ENCODE results near the gene KLHL13. TPM values are rescaled to one million over a fixed set of nuclear protein-coding genes. Genes with fewer than 3 reads are reported as not detected.
"Not testable (repeated sequence)": the region's sequence is repeated elsewhere in the genome, so short reads cannot be mapped to it uniquely, and the experiment has no call there.

The KLHL13 gene
- total RNA-seq, 4 donors from 2014 or later = 1.3 to 8.2 (median 5.2) TPM

DNA sequence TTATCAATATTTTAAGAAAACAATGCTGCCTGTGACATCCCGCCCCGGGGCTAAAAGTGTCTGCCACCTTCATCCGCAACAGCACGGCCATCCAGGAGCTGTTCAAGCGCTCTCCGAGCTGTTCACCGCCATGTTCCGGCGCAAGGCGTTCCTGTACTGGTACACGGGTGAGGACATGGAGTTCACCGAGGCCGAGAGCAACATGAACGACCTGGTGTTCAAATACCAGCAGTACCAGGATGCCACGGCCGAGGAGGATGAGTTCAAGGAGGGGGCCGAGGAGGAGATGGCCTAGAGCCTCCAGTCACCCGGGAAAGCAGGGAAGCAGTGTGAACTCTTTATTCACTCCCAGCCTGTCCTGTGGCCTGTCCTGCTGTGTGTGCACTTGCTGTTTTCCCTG is 12.1 kb upstream of the KLHL13 start:
- no peak overlapping the region for H3K27ac ChIP-seq
- H3K27me3 ChIP-seq = no peaks in the 10 kb centered on the region
- TF ChIP-seq POLR2A (IDR thresholded peaks at IDR 0.05) (no peak), CTCF (IDR thresholded peaks at IDR 0.05) (no peak)
- WGBS, 2 donors = 77 to 94% methylated on average over 4 to 11 of the region's 18 CpGs
- H3K9me3 ChIP-seq = no peaks in the 10 kb centered on the region
- intact Hi-C loops (cut with DNase I) = no loop called here
- no peaks in the 10 kb centered on the region for H3K36me3 ChIP-seq
- no peaks in the 10 kb centered on the region for H3K4me1 ChIP-seq
- no peak for DNase-seq
- H3K4me3 ChIP-seq = no peak overlapping the region

DNA sequence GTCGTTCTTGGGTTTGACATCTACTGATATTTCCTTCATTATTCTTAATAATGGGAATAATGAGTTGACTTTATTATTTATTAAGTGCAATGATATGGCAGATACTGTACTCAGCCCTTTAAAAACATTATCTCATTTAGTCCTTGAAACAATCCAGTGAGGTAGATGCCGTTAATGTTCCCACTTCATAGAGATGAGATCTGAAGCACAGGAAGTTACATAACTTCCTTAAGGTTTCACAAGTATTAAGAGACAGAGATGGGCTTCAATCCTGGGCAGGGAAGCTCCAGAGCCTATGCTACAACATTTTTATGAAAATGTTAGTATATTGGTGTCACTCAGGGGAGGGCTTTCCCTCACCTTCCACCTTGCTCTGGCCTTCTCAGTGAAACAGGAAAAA is 9.7 kb upstream of the KLHL13 start:
- Histone ChIP-seq H3K4me3 (no peak overlapping the region), H3K27me3 (no peaks in the 10 kb centered on the region)
- intact Hi-C loops (cut with DNase I) = no loop called here

GRCh38 chrX:118124243-118124642 is 7.6 kb upstream of the KLHL13 start:
- H3K4me1 ChIP-seq; H3K4me3 ChIP-seq; H3K36me3 ChIP-seq; H3K27me3 ChIP-seq; H3K9me3 ChIP-seq; DNase-seq; intact Hi-C loops (cut with DNase I); H3K27ac ChIP-seq: not testable (repeated sequence)
- WGBS, 2 donors = 79 to 83% methylated on average over 3 to 4 of the region's 4 CpGs

More for the DNA sequence above, 9.7 kb upstream of the KLHL13 start:
- Histone ChIP-seq H3K4me1 (no peaks in the 10 kb centered on the region), H3K27ac (no peak overlapping the region), H3K36me3 (no peaks in the 10 kb centered on the region), H3K9me3 (no peaks in the 10 kb centered on the region)
- WGBS, 2 donors = 61 to 74% methylated on average over 2 of the region's 2 CpGs
- TF ChIP-seq POLR2A (IDR thresholded peaks at IDR 0.05) (no peak), CTCF (IDR thresholded peaks at IDR 0.05) (no peak)
- DNase-seq = no peak

DNA sequence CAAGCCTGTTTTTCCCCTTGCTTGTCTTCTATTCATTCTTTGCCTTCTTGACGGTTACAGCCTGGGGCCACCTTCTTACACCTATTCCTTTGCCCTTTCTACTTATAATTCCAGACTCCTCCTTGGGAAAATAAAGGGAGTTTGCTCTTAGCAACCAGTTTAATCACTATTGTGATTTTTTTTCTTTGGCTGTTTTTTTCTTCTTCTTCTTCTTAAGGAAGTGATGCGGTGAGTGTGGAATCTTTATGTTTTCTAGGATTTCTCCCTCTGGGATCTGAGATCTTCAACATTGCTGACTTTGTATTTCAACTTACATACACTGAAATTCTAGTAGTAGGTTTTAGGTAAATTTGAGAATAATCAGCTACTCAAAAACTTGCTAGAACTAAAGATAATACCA is 1.1 kb upstream of the KLHL13 start:
- Histone ChIP-seq H3K27ac (peak overlapping the region in 3 of 4 donors; percentile 74 to 83 (median 80)), H3K4me1 (peaks cover 0 to 20% (median 0%) of the 10 kb centered on the region in 3 donors), H3K9me3 (no peaks in the 10 kb centered on the region), H3K36me3 (no peaks in the 10 kb centered on the region), H3K27me3 (no peaks in the 10 kb centered on the region), H3K4me3 (no peak overlapping the region)
- DNase-seq = no peak
- TF ChIP-seq POLR2A (IDR thresholded peaks at IDR 0.05) = no peak
- TF ChIP-seq CTCF (IDR thresholded peaks at IDR 0.05) = no peak
- WGBS, 2 donors = 44 to 59% methylated on average over 2 of the region's 2 CpGs
- intact Hi-C loops (cut with DNase I) = no loop called here

GRCh38 chrX:118115953-118116712 is 477 bp downstream of the KLHL13 start:
- Histone ChIP-seq H3K4me3 (peak overlapping the region; percentile 51 to 76 (median 58)), H3K36me3 (no peaks in the 10 kb centered on the region), H3K4me1 (peaks cover 0 to 20% (median 0%) of the 10 kb centered on the region in 3 donors), H3K9me3 (no peaks in the 10 kb centered on the region), H3K27ac (peak overlapping the region; percentile 71 to 83 (median 77)), H3K27me3 (no peaks in the 10 kb centered on the region)
- intact Hi-C loops (cut with DNase I) = no loop called here
- no peak for DNase-seq
- TF ChIP-seq POLR2A (IDR thresholded peaks at IDR 0.05) (no peak), CTCF (IDR thresholded peaks at IDR 0.05) (no peak)
- 0 to 40% methylated on average over 28 to 36 of the region's 53 CpGs for WGBS, 2 donors
